Measurements from ENCODE around the gene PREX1. TPM values are rescaled to one million over a fixed set of nuclear protein-coding genes. Genes with fewer than 3 reads are reported as not detected.
A peak's percentile ranks its signal among the peaks of the same experiment; 100 is the strongest.

The PREX1 gene
- total and polyA plus RNA-seq, 2 of the 4 experiments (the other 2 are of a cell fraction), result 0.67 to 0.72 TPM

DNA sequence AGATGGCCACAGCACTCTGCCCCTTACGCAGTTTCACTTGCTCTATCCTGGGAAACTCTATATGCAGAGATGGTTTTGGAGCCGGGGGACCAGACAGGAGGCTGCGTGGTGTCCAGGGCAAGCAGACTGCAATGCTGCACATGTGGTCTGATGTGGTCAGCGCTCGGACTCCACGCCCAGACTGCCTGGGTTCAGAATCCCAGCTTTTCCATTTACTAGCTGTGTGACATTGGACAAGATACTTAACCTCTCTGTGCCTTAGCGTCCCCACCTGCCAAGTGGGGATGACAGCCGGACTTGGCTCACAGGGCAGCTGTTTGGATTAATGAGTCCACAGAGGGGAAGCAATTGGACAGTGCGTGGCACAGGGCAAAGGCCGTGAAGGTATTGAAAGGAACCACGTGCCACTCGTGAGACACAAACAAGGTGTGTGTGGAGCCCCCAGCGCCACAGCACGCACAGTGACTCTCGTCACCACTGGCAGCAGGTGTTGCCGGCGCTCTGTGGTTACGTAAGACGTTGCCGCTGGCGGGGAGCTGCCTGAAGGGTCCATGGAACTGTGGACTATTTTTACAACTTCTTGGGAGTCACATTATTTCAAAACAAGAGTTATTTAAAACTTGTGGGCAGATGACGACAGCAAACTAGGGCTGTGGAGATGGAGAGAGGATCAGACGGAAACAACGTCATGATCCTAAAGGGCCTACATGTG lies 201.4 kb downstream of the PREX1 start:
- Histone ChIP-seq H3K4me1 (ENCODE audit: control insufficient read depth, insufficient read depth, low read length) (no peaks in the 10 kb centered on the region), H3K79me1 (ENCODE audit: low read depth in 1 of 2, low read length in 2 of 2) (no peaks in the 10 kb centered on the region), H3K27ac (ENCODE audit: insufficient read depth, low read length) (no peak overlapping the region), H4K91ac (ENCODE audit: insufficient read depth, low read depth, low read length) (no peak overlapping the region), H4K5ac (ENCODE audit: low read depth, low read length) (no peak overlapping the region), H2BK120ac (ENCODE audit: low read depth, low read length) (no peak overlapping the region), H3K18ac (ENCODE audit: low read depth, low read length) (no peak overlapping the region), H3K4ac (ENCODE audit: low read depth, low read length) (no peak overlapping the region), H2AFZ (replicated peaks; ENCODE audit: low read length, poor library complexity) (no peak overlapping the region), H2BK20ac (ENCODE audit: low read depth, low read length) (no peak overlapping the region), H2BK5ac (ENCODE audit: low read depth, low read length, poor library complexity, severe bottlenecking) (no peak overlapping the region), H4K20me1 (ENCODE audit: insufficient read depth, low read length) (no peaks in the 10 kb centered on the region), H3K9ac (ENCODE audit: low read depth, low read length) (no peak overlapping the region), H3K9me1 (ENCODE audit: insufficient read depth, low read length) (no peaks in the 10 kb centered on the region), H3K4me3 (ENCODE audit: insufficient read depth, low read depth, low read length) (no peak overlapping the region), H3K56ac (ENCODE audit: extremely low read depth, insufficient read depth, low read length) (no peak overlapping the region), H3K4me2 (ENCODE audit: low read depth, low read length) (no peak overlapping the region), H3K27me3 (ENCODE audit: control insufficient read depth, insufficient read depth, low read length) (no peaks in the 10 kb centered on the region), H2BK15ac (ENCODE audit: low read depth, low read length) (no peak overlapping the region), H2AK9ac (replicated peaks; ENCODE audit: low read depth, low read length, poor library complexity) (no peak overlapping the region), H3K36me3 (ENCODE audit: control insufficient read depth, insufficient read depth, low read length) (no peaks in the 10 kb centered on the region), H4K8ac (ENCODE audit: low read depth in 2 of 2, low read length in 2 of 2) (no peak overlapping the region), H3K14ac (replicated peaks; ENCODE audit: low read depth, low read length) (no peak overlapping the region), H3K23ac (ENCODE audit: low read depth, low read length) (no peak overlapping the region), H3K9me3 (ENCODE audit: control insufficient read depth, insufficient read depth, low read length) (no peaks in the 10 kb centered on the region), H2AK5ac (ENCODE audit: low read depth, low read length) (no peak overlapping the region)
- TF ChIP-seq CEBPB (IDR thresholded peaks at IDR 0.05; ENCODE audit: low read depth, low read length) (0 out of 2 replicates have a peak, but pooled peaks have one; percentile 15), MXI1 (IDR thresholded peaks at IDR 0.05; ENCODE audit: borderline replicate concordance, low read depth, low read length) (no peak), BHLHE40 (IDR thresholded peaks at IDR 0.05; ENCODE audit: low read depth, low read length) (no peak)
- TF ChIP-seq, protein P1, sequence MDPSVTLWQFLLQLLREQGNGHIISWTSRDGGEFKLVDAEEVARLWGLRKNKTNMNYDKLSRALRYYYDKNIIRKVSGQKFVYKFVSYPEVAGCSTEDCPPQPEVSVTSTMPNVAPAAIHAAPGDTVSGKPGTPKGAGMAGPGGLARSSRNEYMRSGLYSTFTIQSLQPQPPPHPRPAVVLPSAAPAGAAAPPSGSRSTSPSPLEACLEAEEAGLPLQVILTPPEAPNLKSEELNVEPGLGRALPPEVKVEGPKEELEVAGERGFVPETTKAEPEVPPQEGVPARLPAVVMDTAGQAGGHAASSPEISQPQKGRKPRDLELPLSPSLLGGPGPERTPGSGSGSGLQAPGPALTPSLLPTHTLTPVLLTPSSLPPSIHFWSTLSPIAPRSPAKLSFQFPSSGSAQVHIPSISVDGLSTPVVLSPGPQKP (IDR thresholded peaks at IDR 0.05; ENCODE audit: borderline replicate concordance, low read depth, low read length), result no peak
- TF ChIP-seq, protein P2, sequence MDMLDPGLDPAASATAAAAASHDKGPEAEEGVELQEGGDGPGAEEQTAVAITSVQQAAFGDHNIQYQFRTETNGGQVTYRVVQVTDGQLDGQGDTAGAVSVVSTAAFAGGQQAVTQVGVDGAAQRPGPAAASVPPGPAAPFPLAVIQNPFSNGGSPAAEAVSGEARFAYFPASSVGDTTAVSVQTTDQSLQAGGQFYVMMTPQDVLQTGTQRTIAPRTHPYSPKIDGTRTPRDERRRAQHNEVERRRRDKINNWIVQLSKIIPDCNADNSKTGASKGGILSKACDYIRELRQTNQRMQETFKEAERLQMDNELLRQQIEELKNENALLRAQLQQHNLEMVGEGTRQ (IDR thresholded peaks at IDR 0.05; ENCODE audit: low read depth, low read length), result no peak
- dilution Hi-C loops (cut with HindIII; ENCODE audit: low sequenced_read_pairs, unreplicated experiment) (no loop called here), in situ Hi-C loops (cut with MboI; ENCODE audit: low sequenced_read_pairs) (no loop called here), intact Hi-C loops (cut with micrococcal nuclease) (no loop called here)
- CTCF ChIA-PET, result interaction anchor here (0.7 kb wide), 1 partner anchor 481 kb away, joined by 3 read pairs; no protein-coding TSS in a partner anchor
- peak; percentile 44 for DNase-seq
- BruUV-seq (replicated peaks), result no TSS peak
- POLR2A ChIA-PET (ENCODE audit: unreplicated experiment), result no interaction called here
- no peak for ATAC-seq (ENCODE audit: low read depth)
- WGBS, 2 experiments (ENCODE audit: extremely low coverage in 2 of 2, insufficient read length in 1 of 2), result 93% methylated on average over 15 of the region's 24 CpGs; no CpG with 5 or more reads in 1 of the 2 experiments
